GM10266 (cell line): ENCODE measurements around the gene CLEC9A.

ENCODE experiments used
- DNase-seq: peaks from one replicate; pipeline ENCODE4 v3.0.0; 2012; ENCODE audit errors: extremely low spot score
- CTCF ChIP-seq: IDR thresholded peaks from 2 replicates; pipeline ENCODE4 v1.5.1; 2012; ENCODE audit warnings: mild to moderate bottlenecking, low read depth; ENCODE audit not compliant: control insufficient read depth, insufficient read depth; ENCODE audit errors: missing control alignments

CLEC9A gene

GRCh38 chr12:10102322-10102721, 71.8 kb downstream of the CLEC9A start:
- no peak for DNase-seq

GRCh38 chr12:10110256-10110844, 79.9 kb downstream of the CLEC9A start:
- no peak for TF ChIP-seq CTCF
- no peak for DNase-seq

More at GRCh38 chr12:10102322-10102721, 71.8 kb downstream of the CLEC9A start:
- no peak for TF ChIP-seq CTCF

GRCh38 chr12:10111451-10111850, 81.0 kb downstream of the CLEC9A start:
- TF ChIP-seq CTCF: no peak
- no peak for DNase-seq

GRCh38 chr12:10113075-10113474, 82.6 kb downstream of the CLEC9A start:
- DNase-seq: no peak
- no peak for TF ChIP-seq CTCF

- no peak for TF ChIP-seq CTCF
- no peak for DNase-seq
These were observed 83.4 kb downstream of the CLEC9A start for GRCh38 chr12:10113920-10114319.

GRCh38 chr12:10115311-10115710, 84.8 kb downstream of the CLEC9A start:
- no peak for TF ChIP-seq CTCF
- no peak for DNase-seq
